Hepatocyte (in vitro differentiated cells): Measurements from ENCODE around the gene KIAA0513. TPM values are rescaled to one million over a fixed set of nuclear protein-coding genes. Genes with fewer than 3 reads are reported as not detected.

Experiments
- DNase-seq: peaks from one replicate; pipeline ENCODE4 v3.0.0-alpha.2; 2016; ENCODE audit warnings: low spot score
- H2AFZ ChIP-seq: fragments of 200-600 bp; sonication (generic); 2 replicates; pipeline ENCODE4 v1.6.0; 2016; ENCODE audit warnings: antibody characterized with exemption, mild to moderate bottlenecking
- H3K27ac ChIP-seq: fragments of 200-600 bp; sonication (generic); 2 replicates; pipeline ENCODE4 v1.5.1; 2016; ENCODE audit warnings: mild to moderate bottlenecking
- H3K27me3 ChIP-seq: fragments of 200-600 bp; sonication (generic); 2 replicates; pipeline ENCODE4 v1.6.1; 2016
- H3K36me3 ChIP-seq: fragments of 200-600 bp; sonication (generic); replicated peaks from 2 replicates; pipeline ENCODE4 v1.5.1; 2016; ENCODE audit warnings: low read depth; ENCODE audit not compliant: insufficient read depth
- H3K4me1 ChIP-seq: fragments of 200-600 bp; sonication (generic); 2 replicates; pipeline ENCODE4 v1.5.1; 2016; ENCODE audit warnings: mild to moderate bottlenecking, moderate library complexity; ENCODE audit not compliant: insufficient read depth
- H3K4me2 ChIP-seq: fragments of 200-600 bp; sonication (generic); 2 replicates; pipeline ENCODE4 v1.6.0; 2016
- H3K4me3 ChIP-seq: fragments of 200-600 bp; sonication (generic); 2 replicates; pipeline ENCODE4 v1.5.1; 2016; ENCODE audit warnings: mild to moderate bottlenecking
- H3K79me2 ChIP-seq: fragments of 200-600 bp; sonication (generic); 2 replicates; pipeline ENCODE4 v1.6.0; 2017; ENCODE audit warnings: mild to moderate bottlenecking
- H3K9me2 ChIP-seq: fragments of 200-600 bp; sonication (generic); replicated peaks from 2 replicates; pipeline ENCODE4 v1.6.0; 2017; ENCODE audit warnings: mild to moderate bottlenecking; ENCODE audit not compliant: insufficient read depth
- H3K9me3 ChIP-seq: fragments of 200-600 bp; sonication (generic); 2 replicates; pipeline ENCODE4 v1.5.1; 2016; ENCODE audit warnings: low read depth, mild to moderate bottlenecking
- H4K20me1 ChIP-seq: fragments of 200-600 bp; sonication (generic); 2 replicates; pipeline ENCODE4 v1.6.0; 2016; ENCODE audit warnings: mild to moderate bottlenecking; ENCODE audit not compliant: insufficient read depth, poor library complexity, severe bottlenecking
- CTCF ChIP-seq: fragments of 200-600 bp; sonication (generic); IDR thresholded peaks from 2 replicates; pipeline ENCODE4 v1.5.1; 2016; ENCODE audit warnings: antibody characterized with exemption, mild to moderate bottlenecking; ENCODE audit not compliant: poor library complexity
- EZH2 ChIP-seq: fragments of 200-600 bp; sonication (generic); IDR thresholded peaks from 2 replicates; pipeline ENCODE4 v1.6.1; 2016; ENCODE audit warnings: antibody characterized with exemption, mild to moderate bottlenecking, borderline replicate concordance
- EZH2phosphoT487 ChIP-seq: fragments of 200-600 bp; sonication (generic); IDR thresholded peaks from one replicate; pipeline ENCODE4 v1.6.1; 2018; ENCODE audit warnings: antibody characterized with exemption, mild to moderate bottlenecking, low read depth, moderate library complexity; ENCODE audit not compliant: unreplicated experiment, severe bottlenecking
- WGBS: methylation state at CpG from one replicate; pipeline ENCODE4 v1.1.6; 2016; ENCODE audit warnings: low lambda C conversion rate; ENCODE audit errors: missing lambda C conversion rate; 5-methylcytosine and 5-hydroxymethylcytosine counted together
- polyA plus RNA-seq: library from polyadenylated mRNA; unstranded; fragments of >200 nt; fragmentation: Nextera tagmentation; extraction: Ambion mirVana; gene quantifications from 2 replicates; pipeline ENCODE4 v1.2.1, GENCODE V29; 2016
- total RNA-seq: library from RNA; depleted of rRNA; stranded (reverse); fragments of >200 nt; gene quantifications from 2 replicates; pipeline ENCODE4 v1.2.3, GENCODE V29; 2014

KIAA0513 gene
- total and polyA plus RNA-seq, 2 experiments from 2014 or later: 10.1 to 14.9 TPM

DNA sequence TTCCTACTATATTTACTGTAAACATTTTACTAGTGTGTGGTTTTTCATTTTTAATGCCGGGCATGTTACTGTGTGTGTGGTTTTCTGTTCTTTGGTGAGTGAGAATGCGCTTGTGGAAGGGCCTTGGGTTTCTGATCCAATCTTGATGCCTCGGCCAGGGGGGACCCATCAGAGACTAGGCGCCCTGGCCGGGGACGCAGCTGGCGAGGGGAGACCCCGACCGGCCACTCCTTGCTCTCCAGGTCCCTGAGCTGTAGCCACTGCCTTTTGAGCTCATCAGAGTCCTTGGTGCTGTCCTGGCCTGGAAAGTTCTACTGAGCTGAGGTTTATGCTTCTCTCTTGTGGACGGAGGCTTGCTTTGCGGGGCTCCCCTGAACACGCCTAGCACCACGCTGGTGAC is 37.5 kb downstream of the KIAA0513 start:
- 97% methylated on average over 13 of the region's 13 CpGs for WGBS
- H3K4me1 ChIP-seq: no peaks in the 10 kb centered on the region
- H3K79me2 ChIP-seq: no peaks in the 10 kb centered on the region
- no peak overlapping the region for H3K4me3 ChIP-seq
- TF ChIP-seq EZH2: no peak
- TF ChIP-seq EZH2phosphoT487: no peak
- no peak for TF ChIP-seq CTCF
- H2AFZ ChIP-seq: no peak overlapping the region
- H3K9me2 ChIP-seq: no peaks in the 10 kb centered on the region
- H3K36me3 ChIP-seq: no peaks in the 10 kb centered on the region
- H3K9me3 ChIP-seq: no peaks in the 10 kb centered on the region
- no peaks in the 10 kb centered on the region for H3K27me3 ChIP-seq
- no peak for DNase-seq
- H3K27ac ChIP-seq: no peak overlapping the region
- H4K20me1 ChIP-seq: no peaks in the 10 kb centered on the region
- no peak overlapping the region for H3K4me2 ChIP-seq

- Histone ChIP-seq H3K4me2 (no peak overlapping the region), H3K9me2 (no peaks in the 10 kb centered on the region), H3K79me2 (no peaks in the 10 kb centered on the region), H3K9me3 (no peaks in the 10 kb centered on the region), H3K4me3 (no peak overlapping the region), H3K27ac (no peak overlapping the region), H2AFZ (no peak overlapping the region), H3K27me3 (no peaks in the 10 kb centered on the region), H4K20me1 (no peaks in the 10 kb centered on the region), H3K36me3 (no peaks in the 10 kb centered on the region), H3K4me1 (no peaks in the 10 kb centered on the region)
- 94% methylated on average over 12 of the region's 12 CpGs for WGBS
- no peak for TF ChIP-seq EZH2phosphoT487
- no peak for TF ChIP-seq CTCF
- no peak for TF ChIP-seq EZH2
- DNase-seq: no peak
These were observed 38.8 kb downstream of the KIAA0513 start for GRCh38 chr16:85066346-85066885.

- Histone ChIP-seq H3K36me3 (no peaks in the 10 kb centered on the region), H3K4me2 (no peak overlapping the region), H3K79me2 (no peaks in the 10 kb centered on the region), H3K27ac (no peak overlapping the region), H3K27me3 (no peaks in the 10 kb centered on the region), H4K20me1 (no peaks in the 10 kb centered on the region), H2AFZ (no peak overlapping the region), H3K4me1 (no peaks in the 10 kb centered on the region), H3K9me2 (no peaks in the 10 kb centered on the region), H3K9me3 (no peaks in the 10 kb centered on the region), H3K4me3 (no peak overlapping the region)
- WGBS: 93% methylated on average over 18 of the region's 18 CpGs
- no peak for DNase-seq
- TF ChIP-seq EZH2 (no peak), EZH2phosphoT487 (no peak), CTCF (no peak)
These were observed 39.4 kb downstream of the KIAA0513 start for GRCh38 chr16:85067024-85067423.

DNA sequence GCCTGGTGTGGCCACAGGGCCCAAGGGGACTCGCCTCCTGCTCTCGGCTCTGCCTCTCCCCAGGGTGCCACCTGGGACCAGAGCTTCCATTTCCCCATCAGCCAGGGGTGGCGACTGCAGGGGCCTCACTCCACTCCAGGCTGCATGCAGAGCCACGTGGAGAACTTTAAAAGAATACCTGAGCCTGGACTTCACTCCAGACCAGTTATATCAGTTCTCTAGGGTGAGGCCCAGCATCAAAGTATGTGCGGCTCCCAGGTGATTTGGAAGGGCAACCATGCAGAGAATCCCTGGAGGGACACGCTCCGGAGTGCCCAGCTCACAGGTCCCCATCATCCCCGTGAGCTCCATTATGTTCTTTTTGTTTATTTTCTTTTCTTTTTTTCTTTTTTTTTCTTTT is 39.8 kb downstream of the KIAA0513 start:
- H3K4me2 ChIP-seq: no peak overlapping the region
- H3K9me3 ChIP-seq: no peaks in the 10 kb centered on the region
- no peak for DNase-seq
- no peaks in the 10 kb centered on the region for H3K79me2 ChIP-seq
- H2AFZ ChIP-seq: no peak overlapping the region
- H3K4me1 ChIP-seq: no peaks in the 10 kb centered on the region
- no peak overlapping the region for H3K4me3 ChIP-seq
- no peaks in the 10 kb centered on the region for H3K27me3 ChIP-seq
- 86% methylated on average over 8 of the region's 8 CpGs for WGBS
- H4K20me1 ChIP-seq: no peaks in the 10 kb centered on the region
- TF ChIP-seq EZH2phosphoT487 (no peak), CTCF (no peak), EZH2 (no peak)
- H3K36me3 ChIP-seq: no peaks in the 10 kb centered on the region
- no peak overlapping the region for H3K27ac ChIP-seq
- no peaks in the 10 kb centered on the region for H3K9me2 ChIP-seq
